Daoy (cell line): ENCODE measurements around the gene STX8. TPM values are rescaled to one million over a fixed set of nuclear protein-coding genes. Genes with fewer than 3 reads are reported as not detected.

Experiments
- DNase-seq: peaks from one replicate; pipeline ENCODE4 v3.0.0-alpha.2; 2015; ENCODE audit warnings: low read depth
- total RNA-seq: library from RNA; depleted of rRNA; stranded (reverse); fragments of >200 nt; shearing (Covaris generic); gene quantifications from 2 replicates; pipeline ENCODE4 v1.2.3, GENCODE V29; 2014

STX8 gene
- total RNA-seq, 1 experiment from 2014 or later: 76.9 TPM

DNA sequence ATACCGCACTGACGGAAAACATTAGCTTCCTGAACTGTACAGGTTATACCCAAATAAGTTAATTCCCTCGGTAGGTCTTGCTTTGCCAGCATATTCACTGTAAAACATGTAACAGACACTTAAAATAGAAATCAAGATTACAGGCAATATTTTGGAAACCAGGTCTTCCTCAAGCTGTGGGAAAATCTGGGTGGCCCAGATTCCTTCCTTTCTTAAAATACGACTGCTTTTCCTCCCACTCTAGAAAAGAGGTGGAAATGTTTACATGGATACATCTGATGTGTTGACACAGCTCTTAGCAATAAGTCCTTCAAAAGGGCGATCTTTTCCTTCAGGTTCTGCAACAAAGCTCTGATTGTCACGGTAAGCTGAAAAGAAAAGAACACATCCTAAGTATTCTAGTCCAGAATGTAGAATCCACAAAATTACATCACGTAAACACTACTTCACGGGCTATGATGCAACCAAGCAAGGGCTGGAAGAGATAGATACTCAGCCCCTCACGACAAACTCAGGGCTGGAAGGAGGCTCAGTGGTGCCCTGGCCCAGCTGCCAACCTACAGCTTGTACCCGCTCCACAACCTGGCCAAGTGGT is 18.4 kb downstream of the STX8 start:
- DNase-seq: no peak

DNA sequence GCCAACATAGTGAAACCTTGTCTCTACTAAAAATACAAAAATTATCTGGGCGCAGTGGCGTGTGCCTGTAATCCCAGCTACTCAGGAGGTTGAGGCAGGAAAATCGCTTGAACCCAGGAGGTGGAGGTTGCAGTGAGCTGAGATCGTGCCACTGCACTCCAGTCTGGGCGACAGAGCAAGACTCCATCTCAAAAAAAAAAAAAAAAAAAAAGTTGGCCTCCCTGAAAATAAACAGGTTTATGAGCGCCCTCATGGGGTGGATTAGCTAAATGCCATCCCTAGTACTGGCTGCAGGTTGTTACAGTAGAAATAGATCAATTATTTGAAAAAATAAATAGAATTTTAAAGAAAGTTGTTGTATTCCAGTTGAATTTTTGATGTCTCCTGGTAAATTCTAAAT is 20.9 kb downstream of the STX8 start:
- peak; percentile 46 for DNase-seq

DNA sequence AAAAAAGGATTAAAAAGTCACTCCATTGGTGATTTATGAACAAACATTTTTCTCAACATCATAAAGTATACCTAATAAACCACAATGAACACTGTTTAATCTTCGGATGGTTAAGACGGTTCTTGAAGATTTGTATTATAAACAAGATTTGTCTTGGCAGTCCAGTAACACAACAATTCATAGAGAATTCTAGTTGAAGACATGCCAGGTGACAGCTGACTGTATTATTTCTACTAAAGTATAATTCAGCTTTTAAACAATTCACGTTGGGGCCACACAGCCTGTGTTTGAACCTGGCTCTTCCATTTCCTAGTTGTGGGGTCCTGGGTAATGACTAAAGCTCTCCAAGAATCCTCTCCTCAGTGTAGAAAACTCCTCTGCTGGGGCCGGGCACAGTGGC is 22.0 kb downstream of the STX8 start:
- DNase-seq: no peak

DNA sequence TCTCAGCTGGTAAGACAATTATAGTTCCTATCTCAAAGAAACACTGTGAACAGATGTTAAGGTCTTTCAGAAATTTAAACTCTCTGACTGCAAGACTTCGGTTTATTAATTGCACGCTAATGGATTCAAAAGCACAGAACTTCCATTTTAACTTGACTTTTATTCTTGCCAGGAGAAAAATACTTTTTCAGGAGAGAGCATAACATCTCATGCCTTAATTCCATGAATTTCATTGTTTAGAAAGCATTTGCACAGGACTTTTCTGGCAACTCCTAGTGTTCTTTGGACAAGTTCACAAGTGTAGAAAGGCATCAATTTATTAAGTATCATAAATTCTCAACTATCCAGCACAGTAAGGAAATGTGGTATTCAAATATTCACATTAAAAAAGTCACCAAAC is 22.4 kb downstream of the STX8 start:
- no peak for DNase-seq

DNA sequence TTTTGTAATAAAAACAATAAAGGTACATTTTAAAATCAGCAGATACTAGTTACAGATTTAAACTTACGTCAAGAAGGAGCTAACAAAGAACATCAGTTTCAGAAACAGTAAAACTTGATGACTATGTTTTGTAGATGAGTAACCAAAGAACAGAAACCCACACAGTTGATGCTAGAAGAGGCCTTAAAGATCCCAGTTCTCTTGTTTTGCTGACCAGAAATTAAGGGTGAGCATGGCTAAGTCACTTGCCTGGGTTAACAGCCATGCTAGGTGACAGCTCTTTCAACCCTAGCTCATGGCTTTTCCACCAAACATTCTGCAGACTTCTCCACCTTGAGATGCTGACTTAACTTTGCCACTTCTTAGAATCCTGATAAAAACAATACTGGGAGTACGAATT is 26.4 kb downstream of the STX8 start:
- no peak for DNase-seq

DNA sequence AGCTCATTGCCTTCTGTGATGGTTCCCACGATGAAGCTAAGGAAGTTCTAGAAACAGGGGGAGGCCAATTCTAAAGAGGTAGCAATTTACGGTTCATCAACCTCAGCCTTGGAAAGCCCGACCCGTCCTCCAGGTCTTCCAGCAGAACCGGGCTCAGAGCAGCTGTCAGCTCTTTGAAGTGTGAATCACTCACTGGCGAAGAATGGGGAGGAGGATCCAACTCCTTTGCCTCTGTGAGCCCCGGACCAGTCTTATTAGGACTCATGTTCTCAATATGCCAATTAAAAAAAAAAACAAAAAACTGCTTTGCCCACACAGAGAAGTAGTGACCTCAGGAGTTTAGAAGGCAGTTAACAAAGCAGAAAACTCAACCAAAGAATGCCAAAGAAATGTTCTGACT is 31.4 kb downstream of the STX8 start:
- DNase-seq: peak; percentile 12

DNA sequence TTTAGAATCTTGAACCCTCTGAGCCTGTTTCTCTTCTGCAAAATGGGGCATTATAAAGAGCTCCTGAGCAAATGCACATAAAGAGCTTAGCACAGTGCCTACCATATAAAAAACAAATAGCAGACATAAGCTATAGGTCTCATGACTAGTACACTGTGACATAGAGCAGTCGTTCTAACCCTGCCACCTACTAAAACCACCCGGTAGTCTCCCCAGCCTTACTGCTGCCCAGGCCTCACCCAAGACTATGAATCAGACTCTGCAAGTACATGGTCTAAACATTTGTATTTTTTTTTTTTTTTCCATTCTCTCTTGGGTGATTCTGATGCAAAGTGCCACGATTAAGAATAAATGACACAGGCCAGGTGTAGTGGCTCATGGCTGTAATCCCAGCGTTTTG is 33.9 kb downstream of the STX8 start:
- no peak for DNase-seq

DNA sequence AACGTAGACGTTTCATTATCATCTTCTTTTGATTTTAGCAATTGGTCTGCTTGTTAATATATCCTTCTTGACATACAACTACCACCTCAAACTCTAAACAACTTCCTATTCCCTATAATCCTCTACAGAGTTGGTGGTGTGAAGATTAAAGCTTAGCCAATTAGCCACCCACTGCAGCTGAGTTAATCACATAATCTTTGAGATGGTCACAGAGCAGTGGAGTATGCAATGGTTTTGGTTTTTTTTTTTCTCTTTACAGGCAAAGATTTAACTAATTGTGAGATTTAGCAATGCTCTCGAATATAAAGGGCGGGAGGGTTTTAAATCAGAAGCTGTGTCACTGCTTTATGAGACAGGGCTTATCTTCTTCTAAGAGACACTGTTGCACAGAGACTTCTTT is 37.0 kb downstream of the STX8 start:
- no peak for DNase-seq

DNA sequence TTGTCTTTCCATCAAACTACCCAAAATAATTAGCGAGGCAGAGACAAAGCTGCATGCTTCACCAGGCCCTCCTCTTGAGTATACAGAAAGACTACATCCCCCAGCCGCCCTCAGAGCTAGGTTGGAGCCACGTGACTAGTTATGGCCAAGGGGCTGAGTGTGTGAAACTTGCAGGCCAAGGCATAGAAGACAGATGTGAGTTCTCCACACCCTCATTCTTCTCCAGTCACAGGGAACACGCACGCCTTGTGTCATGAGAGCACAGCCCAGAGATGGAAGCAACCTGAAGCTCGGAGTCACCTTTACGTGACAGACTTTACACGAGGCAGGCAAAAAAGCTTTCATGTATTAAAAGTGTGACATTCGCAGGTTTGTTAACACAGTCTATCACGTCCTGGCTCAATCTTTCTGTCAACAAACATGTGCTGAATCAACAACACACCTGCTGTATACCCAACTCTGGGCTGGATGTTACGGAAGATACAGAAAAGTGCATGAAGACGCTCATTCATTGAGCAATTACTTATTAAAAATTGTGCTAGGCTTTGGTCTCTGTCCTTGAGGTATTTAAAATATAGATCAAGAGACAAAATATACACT is 38.3 kb downstream of the STX8 start:
- no peak for DNase-seq

DNA sequence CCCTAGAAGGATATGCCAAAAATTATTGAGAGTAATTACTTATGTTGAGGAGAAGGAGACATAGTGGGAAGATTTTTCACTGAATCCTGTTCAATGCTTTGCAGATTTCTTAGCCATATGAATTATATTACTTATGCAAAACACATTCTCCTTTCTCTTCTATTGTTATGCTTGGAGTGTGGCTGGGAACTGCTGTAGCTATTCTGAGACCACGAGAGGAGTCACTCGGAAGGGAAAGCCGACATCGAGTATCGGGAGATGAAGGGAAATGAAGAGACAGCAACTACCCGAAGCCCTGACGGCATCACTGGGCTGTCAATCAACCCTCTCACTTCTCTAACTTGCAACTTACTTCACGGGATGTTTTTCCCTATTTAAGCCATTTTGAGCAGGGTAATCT is 39.6 kb downstream of the STX8 start:
- no peak for DNase-seq

DNA sequence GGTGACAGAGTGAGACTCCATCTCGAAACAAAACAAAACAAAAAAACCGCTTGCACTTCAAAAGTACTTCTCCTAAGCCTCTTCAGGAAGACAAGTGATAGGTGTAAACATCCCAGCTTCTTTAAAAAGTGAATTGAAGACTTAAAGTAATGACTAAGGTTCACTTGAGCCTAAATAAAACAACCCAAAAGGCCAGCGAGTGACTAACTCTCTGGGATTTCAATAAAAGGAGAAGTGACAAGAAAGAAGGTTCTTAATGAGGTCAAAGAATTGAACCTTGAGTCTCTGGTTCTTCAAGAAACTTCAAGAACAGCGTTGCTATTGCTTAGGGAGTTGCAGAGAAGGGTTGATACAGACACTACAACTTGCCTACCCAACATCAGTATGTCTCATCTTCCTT is 42.2 kb downstream of the STX8 start:
- DNase-seq: no peak

DNA sequence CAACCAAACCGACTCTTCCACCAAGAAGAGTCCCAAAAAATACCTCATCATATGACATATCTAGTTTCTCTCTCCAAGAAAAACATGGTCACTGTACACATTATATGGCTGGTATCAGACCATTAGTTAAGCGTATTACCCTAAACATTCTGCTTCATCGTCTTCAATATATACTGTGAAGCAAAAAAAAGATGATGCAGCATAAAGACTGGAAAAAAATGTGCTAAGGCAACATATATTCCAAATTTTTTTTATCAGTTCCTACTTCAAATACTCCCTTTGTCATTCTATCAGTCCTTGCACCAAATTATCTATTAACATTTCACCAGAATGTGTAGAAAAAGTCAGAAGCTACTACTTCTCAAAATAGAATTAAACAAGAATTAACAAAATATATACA is 42.9 kb downstream of the STX8 start:
- DNase-seq: no peak

DNA sequence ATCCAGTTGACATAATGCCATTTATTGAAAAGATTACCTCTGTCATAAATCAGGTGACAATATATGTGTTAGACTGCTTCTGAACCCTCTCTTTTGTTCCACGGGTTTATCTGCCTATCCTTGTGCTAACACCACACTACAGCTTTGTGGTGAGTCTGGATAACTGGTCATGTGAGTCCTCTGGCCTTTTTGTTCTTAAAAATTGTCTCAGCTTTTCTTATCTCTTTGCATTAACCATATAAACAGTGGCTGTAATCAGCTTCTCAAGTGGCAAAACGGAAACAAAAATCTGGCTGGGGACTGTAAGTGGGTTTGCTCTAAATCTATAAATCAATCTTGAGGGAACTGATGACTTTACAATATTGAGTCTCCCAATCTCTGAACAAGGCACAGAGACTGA is 44.6 kb downstream of the STX8 start:
- DNase-seq: no peak

DNA sequence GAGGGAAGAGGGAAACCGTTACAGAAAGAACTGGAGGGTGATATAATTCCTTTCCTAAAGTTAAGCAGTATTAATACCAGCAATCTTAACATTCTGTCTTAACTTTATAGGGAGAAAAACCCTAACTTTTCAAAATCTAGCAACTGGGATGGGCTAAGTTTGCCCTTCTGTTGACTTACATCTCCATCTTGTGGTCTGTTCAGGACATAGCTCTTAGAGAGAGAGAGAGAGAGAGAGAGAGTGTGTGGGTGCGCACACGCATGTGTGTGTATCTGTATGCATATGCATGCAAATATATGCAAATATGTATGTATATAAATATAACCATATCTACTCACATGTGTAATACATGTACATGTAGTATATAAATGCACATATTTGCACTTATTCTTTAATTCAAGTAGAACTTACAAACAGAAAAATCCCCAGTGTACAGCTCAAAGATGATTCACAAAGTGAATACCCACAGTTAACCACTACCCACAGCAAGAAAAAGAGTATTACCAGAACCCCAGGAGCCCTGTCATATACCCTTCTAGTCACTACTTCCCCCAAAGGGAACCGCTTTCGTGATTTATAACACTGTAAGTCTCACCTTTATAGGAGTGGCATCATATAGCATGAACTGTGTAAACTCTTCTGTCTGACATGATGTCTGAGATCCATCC is 46.5 kb downstream of the STX8 start:
- no peak for DNase-seq

DNA sequence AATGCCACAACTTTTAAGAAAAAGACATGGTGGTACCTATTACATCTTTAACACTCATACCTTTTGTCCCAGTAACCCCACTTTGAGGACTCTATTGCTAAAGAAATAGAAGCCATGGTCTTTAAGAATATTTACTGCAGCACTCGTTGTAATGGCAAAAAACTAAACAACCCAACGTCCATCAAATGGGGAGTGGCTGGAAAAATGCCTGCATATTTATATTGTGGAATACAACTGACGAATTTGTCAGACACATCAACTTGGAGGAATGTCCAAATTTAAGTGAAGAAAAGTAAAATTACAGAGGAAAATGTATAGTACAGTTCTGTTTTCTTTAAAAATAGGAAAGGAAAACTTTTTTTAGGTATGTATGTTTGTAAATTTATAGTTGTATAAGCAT is 47.8 kb downstream of the STX8 start:
- no peak for DNase-seq

DNA sequence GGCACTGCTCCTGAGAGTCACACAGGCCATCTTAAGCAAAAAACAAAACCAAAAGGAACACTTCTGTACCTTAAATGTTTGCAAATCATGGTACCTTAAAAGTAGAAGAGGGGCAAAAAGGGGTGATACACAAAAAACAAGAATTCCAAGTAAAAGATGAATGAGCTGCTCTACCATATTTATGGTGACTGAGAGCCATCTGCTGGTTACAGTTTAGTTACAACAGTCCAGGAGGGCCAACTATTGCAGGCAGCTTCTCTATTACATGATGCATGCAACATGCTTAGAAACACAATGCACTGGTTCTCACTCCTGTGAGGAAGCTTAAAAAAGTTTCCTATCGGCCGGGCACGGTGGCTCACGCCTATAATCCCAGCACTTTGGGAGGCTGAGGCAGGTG is 53.5 kb downstream of the STX8 start:
- peak; percentile 24 for DNase-seq

DNA sequence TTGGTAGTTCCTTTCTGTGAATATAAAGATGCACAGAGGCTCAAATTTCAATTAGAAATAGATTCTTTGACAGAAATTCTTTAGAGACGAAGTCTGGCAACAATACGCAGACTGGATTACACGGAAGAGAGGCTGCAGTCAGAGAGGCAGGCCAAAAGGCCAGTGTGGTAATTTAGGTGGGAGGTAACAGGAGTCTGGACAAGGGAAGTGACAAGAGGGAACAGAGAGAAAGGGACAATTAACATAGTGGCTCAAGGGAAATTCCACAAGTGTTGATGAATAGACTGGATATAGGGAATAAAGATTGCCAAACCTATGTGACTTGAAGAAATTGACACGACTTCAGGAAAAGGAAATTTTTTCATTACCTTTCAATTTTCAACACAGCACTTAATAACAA is 54.6 kb downstream of the STX8 start:
- DNase-seq: no peak

DNA sequence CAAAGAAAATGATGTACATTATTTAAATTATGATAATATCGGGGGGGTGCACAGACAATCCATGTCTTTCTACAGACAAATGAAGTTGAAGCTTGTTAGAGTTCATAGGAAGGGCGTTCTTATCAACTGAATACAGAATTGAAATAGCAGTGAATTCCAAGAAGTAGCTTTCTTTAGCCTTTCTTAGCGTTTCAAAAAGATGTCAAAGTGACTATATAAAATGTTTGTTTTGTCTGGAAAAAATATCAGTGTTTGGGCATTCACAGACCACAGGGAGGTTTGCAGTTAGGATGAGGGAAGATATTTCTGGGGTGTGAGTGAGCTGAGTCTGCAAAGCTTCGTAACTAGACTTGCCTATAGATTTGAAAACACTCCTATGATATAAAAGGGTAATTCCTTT is 55.0 kb downstream of the STX8 start:
- DNase-seq: no peak

DNA sequence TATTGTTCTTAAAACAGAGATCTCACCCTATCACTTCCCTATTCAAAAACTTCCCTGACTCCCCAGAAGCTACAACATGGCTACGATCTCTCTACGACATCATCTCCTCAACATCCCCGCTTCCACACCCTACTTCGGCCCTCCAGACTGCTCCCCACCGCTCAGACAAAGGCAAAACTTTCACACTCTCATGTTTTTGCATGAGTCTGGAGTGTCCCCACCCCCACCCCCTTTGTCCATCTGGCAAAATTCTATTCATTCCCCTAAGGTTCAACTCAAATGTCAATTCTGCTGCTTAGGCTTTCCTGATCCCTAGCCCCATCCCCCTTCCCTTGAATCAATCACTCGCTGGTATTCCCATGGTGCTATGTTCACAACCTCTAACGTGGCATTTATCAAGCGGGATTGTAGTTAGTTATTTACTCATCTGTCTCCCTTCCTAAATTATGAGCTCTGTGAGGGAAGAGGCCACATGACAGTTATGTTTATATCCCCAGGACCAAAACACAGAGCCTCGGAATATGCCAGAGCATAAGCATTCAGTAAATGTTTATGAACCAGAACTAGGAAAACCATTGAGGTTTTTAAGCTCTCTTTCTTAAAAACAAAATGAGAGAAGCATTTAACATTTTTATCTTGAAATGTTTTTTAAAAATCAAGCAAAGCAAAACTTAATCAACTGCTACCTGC is 55.9 kb downstream of the STX8 start:
- no peak for DNase-seq

DNA sequence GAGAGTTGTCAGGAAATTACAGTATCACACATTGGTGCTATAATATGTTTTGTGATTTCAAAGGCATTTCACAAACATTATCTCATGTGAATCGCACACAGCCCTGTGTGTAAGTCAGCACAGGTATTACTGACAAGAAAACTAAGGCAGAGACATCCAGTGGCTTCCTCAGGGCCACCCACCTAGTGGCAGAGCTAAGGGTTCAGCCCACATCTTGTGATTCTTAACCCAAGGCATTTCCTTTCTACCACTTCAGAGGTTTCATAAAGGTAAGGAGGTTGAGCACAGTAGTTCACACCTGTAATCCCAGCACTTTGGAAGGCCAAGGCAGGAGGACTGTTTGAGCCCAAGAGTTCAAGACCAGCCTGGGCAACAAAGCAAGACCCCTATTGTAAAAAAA is 58.2 kb downstream of the STX8 start:
- no peak for DNase-seq

DNA sequence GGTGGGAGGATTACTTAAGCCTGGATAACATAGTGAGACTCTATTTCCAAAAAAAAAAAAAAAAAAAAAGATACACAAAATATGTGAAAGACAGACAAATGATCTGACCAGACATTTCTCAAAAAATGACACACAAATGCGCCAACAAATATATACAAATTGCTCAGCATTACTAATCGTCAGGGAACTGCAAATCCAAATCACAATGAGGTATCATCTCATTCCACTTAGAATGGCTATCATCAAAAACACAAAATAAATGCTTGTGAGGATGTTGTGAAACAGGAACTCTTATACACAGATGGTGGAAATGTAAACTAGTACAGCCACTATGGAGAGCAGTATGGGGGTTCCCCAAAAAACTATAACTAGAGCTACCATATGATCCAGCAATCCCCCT is 62.4 kb downstream of the STX8 start:
- DNase-seq: no peak

DNA sequence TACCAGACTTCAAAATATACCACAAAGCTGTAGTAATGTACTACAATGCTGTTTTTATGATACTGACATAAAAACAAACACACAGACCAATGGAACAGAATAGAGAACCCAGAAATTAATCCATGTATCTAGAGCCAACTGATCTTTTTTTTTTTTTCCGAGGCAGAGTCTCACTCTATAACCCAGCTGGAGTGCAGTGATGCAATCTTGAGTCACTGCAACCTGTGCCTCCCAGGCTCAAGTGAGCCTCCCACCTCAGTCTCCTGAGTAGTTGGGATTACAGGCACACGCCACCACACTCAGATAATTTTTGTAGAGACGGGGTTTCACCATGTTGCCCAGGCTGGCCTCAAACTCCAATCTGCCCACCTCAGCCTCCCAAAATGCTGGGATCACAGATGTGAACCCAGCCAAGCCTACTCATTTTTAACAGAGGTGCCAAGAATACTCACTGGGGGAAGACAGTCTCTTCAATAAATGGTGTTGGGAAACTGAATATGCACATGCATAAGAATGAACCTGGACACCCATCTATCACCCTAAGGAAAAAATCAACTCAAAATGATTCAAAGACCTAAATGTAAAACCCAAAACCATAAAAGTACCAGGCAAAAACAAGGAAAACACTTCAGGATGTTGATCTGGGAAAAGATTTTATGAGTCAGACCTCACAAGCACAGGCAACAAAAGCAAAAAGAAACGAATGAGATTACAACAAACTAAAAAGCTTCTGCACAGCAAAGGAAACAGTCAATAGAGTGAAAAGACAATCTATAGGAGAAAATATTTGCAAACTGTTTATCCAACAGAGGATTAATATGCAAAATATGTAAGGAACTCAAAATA is 63.1 kb downstream of the STX8 start:
- peak; percentile 74 for DNase-seq
